GM18909 (cell line): ENCODE results near the gene HSPE1.
"Not testable (repeated sequence)": the region's sequence is repeated elsewhere in the genome, so short reads cannot be mapped to it uniquely, and the experiment has no call there.

ENCODE experiments used
- ATAC-seq: cut with Tn5 transposase; IDR thresholded peaks from one replicate; pipeline ENCODE4 v1.9.1; 2021; ENCODE audit warnings: mild to moderate bottlenecking; ENCODE audit not compliant: unreplicated experiment, poor library complexity

HSPE1 gene

DNA sequence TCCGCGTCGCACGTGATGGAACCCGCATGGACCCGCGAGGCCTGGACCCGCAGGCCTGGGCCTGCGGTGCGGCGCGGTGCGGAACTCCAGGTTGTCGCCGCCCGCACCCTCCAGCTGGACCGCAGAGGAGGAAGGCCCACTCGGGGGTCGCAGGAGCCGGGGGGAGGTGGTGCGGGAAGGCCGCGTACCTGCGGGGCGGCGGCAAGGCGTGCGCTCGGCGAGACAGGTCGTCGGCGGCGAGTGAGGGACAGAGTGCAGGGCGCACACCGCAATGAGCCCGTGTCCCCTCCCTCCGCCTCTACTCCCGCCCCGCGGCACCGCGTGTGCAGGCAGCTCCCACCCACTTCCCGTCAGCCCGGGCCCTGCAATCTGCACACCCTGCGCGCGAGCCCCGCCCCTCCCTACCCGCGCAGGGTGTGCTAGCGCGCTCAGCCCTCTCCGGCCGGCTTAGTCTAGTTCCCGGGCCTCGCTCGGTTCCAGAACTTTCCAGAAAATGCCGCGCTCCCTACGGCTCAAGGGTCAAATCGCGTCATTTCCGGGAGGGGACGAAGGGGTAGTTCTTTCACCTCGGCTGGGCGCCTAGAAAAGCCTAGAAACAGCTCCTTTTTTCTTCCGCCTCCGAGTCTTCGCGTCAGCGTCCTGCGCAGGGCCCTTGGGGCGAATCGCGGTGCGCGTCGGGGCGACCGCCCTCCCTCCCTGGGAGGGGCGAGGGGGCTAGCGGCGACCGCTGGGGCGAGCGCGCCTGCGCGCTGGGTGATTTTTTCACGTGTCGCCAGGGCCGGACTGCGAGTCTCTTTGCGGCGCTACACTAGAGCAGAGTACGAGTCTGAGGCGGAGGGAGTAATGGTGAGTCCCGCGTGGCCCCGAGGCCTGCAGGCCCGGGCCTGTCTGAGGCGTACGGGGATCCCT lies at the start of gene HSPE1, which contains the start of gene HSPD1:
TSS of gene HSPE1 (plus strand) at position 786 of the 909 bp plus-strand sequence. CDS start at position 844, 58 bp downstream.
TSS of gene HSPD1 (minus strand) at position 247 of the 909 bp plus-strand sequence. CDS start 992 bp downstream, outside the sequence.
- peak; percentile 86 for ATAC-seq

- ATAC-seq, result no peak
Measured at GRCh38 chr2:197450465-197450864, 49.7 kb upstream of the HSPE1 start.

GRCh38 chr2:197450935-197451358 lies 49.2 kb upstream of the HSPE1 start:
- ATAC-seq, result not testable (repeated sequence)

DNA sequence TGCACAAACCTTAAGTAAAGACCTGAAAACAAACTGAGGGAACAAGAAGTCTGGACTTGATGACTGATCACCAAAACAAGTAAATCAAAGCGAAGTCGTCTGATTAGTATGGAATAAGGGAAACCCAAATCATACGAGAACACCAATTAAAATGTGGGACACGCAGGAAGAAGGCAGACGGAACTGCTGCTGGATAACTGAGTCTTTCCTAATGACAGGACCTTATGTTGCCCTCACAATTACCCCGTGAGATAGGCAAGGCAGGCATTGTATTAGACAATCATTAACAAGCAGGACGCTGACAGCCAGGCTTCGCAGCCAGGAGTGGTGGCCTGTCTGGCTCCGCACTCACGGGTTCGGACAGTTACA lies 47.4 kb upstream of the HSPE1 start:
- no peak for ATAC-seq

- peak; percentile 95 for ATAC-seq
Measured at GRCh38 chr2:197453123-197453913, 46.9 kb upstream of the HSPE1 start, which contains the start of gene COQ10B. TSS of gene COQ10B (plus strand) at chr2:197453552. CDS start at chr2:197453561, 9 bp downstream.

- peak; percentile 20 for ATAC-seq
Measured at GRCh38 chr2:197453914-197454398, 46.2 kb upstream of the HSPE1 start.

DNA sequence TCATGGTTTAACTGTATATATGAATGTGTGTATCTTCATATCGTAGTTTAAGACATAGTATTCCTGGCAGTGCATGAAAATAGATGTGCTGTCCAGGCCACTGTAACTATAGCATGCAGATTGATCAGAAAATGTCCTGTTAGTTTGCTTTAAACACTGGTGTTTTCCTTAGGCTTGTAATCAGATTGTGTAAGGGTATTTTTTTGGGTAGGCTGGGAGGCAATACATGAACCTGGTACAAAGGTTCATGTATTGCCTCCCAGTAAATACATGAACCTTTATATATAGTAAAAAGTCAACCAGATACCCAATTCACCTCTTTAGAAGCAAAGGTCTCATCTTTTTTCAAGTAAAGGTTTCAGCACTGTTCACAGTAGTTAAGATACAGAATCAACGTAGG lies 45.3 kb upstream of the HSPE1 start:
- ATAC-seq, result no peak

GRCh38 chr2:197455428-197455827 lies 44.8 kb upstream of the HSPE1 start:
- ATAC-seq, result no peak

GRCh38 chr2:197460649-197461048 lies 39.5 kb upstream of the HSPE1 start:
- no peak for ATAC-seq

- ATAC-seq, result no peak
Measured at GRCh38 chr2:197461057-197461456, 39.1 kb upstream of the HSPE1 start.

DNA sequence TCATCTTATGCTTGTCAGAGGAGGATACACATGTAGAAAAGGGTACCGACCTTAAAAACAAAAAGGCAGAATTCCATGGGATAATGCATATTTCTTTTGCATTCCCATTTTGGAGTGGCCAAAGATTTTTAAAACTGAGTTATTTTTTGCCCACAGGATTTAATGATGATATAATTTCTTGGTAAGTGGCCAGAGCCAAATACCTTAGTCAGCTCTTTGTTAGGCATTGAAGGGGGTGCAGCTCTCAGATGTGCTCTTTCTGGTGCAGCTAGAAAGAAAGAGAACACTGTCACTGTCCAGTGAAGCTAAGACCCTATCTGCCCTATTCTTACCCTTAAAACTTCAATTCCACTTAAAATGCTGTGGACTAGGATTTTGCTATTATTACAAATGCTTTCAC lies 36.0 kb upstream of the HSPE1 start:
- ATAC-seq, result no peak

- ATAC-seq, result no peak
Measured at GRCh38 chr2:197472166-197472565, 28.0 kb upstream of the HSPE1 start.

- ATAC-seq, result no peak
Measured at GRCh38 chr2:197477797-197478196, 22.4 kb upstream of the HSPE1 start.

GRCh38 chr2:197480165-197481036 lies 19.8 kb upstream of the HSPE1 start:
- no peak for ATAC-seq

DNA sequence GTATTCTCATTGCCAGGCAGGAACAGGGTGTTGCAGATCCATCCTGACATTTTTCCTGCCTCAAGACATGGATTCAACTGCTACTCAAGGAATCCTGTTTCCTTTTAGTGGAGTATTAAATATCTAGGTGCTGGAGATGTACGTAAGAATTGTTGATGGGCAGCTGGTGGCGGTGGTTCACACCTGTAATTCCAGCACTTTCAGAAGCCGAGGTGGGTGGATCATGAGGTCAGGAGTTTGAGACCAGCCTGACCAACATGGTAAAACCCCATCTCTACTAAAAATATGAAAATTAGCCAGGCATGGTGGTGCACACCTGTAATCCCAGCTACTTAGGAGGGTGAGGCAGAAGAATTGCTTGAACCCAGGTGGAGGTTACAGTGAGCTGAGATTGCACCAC lies 15.9 kb upstream of the HSPE1 start:
- not testable (repeated sequence) for ATAC-seq

- no peak for ATAC-seq
Measured at GRCh38 chr2:197486175-197486574, 14.0 kb upstream of the HSPE1 start.

DNA sequence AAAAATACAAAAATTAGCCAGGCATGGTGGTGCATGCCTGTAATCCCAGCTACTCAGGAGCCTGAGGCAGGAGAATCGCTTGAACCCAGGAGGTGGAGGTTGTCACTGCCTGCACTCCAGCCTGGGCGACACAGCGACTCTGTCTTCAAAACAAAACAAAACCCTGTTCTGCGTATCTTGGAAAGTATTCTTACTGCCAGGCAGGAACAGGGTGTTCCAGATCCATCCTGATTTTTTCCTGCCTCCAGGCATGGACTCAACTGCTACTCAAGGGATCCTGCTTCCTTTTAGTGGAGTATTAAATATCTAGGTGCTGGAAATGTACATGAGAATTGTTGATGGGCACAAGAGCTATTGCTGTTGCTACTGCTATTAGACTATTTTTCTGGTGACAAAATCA lies 12.8 kb upstream of the HSPE1 start:
- ATAC-seq, result no peak

DNA sequence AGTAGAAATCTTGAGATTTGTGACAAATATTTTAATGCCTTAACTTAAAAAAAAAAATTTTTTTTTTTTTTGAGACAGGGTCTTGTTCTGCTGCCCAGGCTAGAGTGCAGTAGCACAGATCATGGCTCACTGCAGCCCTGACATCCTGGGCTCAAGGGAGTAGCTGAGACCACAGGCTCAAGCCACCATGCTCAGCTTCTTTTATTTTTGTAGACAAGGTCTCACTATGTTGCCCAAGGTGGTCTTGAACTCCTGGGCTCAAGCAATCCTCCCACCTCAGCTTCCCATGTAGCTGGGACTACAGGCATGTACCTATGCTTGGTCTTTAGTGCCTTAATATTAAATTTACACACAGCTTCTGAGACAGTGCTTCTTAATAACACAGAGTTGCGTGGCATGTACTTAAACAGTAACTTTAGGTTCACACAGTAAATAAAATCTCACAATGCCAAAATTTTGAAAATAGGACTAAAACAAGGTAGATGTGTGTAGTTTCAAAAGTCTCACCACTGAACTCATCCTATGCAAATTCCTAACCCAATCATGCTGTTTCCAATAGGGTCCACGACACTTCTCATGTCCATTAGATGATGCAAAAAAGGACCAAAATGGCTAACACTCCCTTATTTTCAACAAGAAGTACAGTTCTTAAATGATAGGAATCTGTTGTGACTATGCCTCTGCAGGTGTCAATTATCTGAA lies 4.6 kb upstream of the HSPE1 start:
- no peak for ATAC-seq

DNA sequence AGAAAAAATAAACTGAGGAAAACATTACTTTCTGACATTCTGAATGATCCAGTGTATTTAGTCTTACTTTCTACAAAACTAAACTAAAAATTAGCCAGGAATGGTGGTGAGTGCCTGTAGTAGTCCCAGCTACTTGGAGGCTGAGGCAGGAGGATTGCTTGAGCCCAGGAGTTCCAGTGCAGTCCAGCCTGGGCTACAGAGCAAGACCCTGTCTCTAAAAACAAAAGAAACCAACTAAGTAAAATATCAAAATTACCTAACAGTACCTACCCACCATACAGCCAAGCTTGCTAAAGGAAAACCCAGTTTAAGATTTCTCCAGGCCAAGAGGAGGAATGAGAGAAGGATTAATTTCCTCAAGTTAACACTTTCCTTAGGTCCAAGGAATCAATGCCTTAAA lies 3.5 kb upstream of the HSPE1 start:
- ATAC-seq, result no peak
